Measurements from ENCODE around the gene DPYD. TPM values are rescaled to one million over a fixed set of nuclear protein-coding genes. Genes with fewer than 3 reads are reported as not detected.

DPYD gene
- total and polyA plus RNA-seq, 10 of the 15 experiments (the other 5 are each of a cell fraction or from before 2014, with no cell fraction given): 5.7 to 23.8 (median 10.2) TPM

GRCh38 chr1:97071173-97071572 is 849.7 kb downstream of the DPYD start:
- POLR2A ChIA-PET: no interaction called here
- RAD21 ChIA-PET (ENCODE audit: unreplicated experiment): no interaction called here
- Histone ChIP-seq H4K20me1 (ENCODE audit: control insufficient read depth, insufficient read depth) (no peaks in the 10 kb centered on the region), H3K9me3 (replicated peaks; ENCODE audit: control insufficient read depth, insufficient read depth, low read length) (no peaks in the 10 kb centered on the region), H2AFZ (ENCODE audit: control insufficient read depth, low read depth, low read length) (no peak overlapping the region), H3K4me3 (no peak overlapping the region), H3K79me2 (ENCODE audit: control insufficient read depth, insufficient read depth, low read length) (no peaks in the 10 kb centered on the region), H3K9ac (ENCODE audit: control insufficient read depth, insufficient read depth, low read length) (no peak overlapping the region), H3K27me3 (replicated peaks in 1 of 2; ENCODE audit: control insufficient read depth in 2 of 2, insufficient read depth in 2 of 2, low read length in 1 of 2) (no peaks in the 10 kb centered on the region), H3K27ac (ENCODE audit: control insufficient read depth, insufficient read depth) (no peak overlapping the region), H3K4me1 (ENCODE audit: control insufficient read depth, insufficient read depth, low read length) (no peaks in the 10 kb centered on the region), H3K36me3 (ENCODE audit: control insufficient read depth in 2 of 2, insufficient read depth in 2 of 2, low read length in 1 of 2) (no peaks in the 10 kb centered on the region), H3K4me2 (ENCODE audit: control insufficient read depth, insufficient read depth) (no peak overlapping the region)
- no peak for ATAC-seq
- no peak for FAIRE-seq
- 62% methylated on average over 3 of the region's 3 CpGs for WGBS (ENCODE audit: insufficient coverage, insufficient replicate concordance, low lambda C conversion rate, missing lambda C conversion rate)
- in situ Hi-C loops (cut with MboI) (no loop called here), intact Hi-C loops (cut with micrococcal nuclease; ENCODE audit: unreplicated experiment) (no loop called here)
- no TSS peak for BruUV-seq (replicated peaks)
- CTCF ChIA-PET: no interaction called here
- SMC1A ChIA-PET (ENCODE audit: uncharacterized antibody, unreplicated experiment): no interaction called here
- DNase-seq (ENCODE audit: low read depth, low spot score): no peak
- TF ChIP-seq NRF1 (conservative IDR thresholded peaks at IDR 0.05; ENCODE audit: low read depth, low read length) (no peak), SPI1 (IDR thresholded peaks at IDR 0.05; ENCODE audit: borderline replicate concordance, insufficient read depth, low read depth, low read length) (no peak), ATF3 (IDR thresholded peaks at IDR 0.05; ENCODE audit: borderline replicate concordance, extremely low read depth, low read depth, low read length) (no peak), NBN (IDR thresholded peaks at IDR 0.05) (no peak), CBFB (IDR thresholded peaks at IDR 0.05; ENCODE audit: low read depth) (no peak), E2F4 (IDR thresholded peaks at IDR 0.05; ENCODE audit: low read depth, low read length) (no peak), ZZZ3 (IDR thresholded peaks at IDR 0.05; ENCODE audit: control insufficient read depth, insufficient read length, low read depth) (no peak)

GRCh38 chr1:97070376-97070775 is 850.5 kb downstream of the DPYD start:
- Histone ChIP-seq H3K9ac (ENCODE audit: control insufficient read depth, insufficient read depth, low read length) (no peak overlapping the region), H3K27me3 (replicated peaks in 1 of 2; ENCODE audit: control insufficient read depth in 2 of 2, insufficient read depth in 2 of 2, low read length in 1 of 2) (no peaks in the 10 kb centered on the region), H3K9me3 (replicated peaks; ENCODE audit: control insufficient read depth, insufficient read depth, low read length) (no peaks in the 10 kb centered on the region), H4K20me1 (ENCODE audit: control insufficient read depth, insufficient read depth) (no peaks in the 10 kb centered on the region), H3K4me1 (ENCODE audit: control insufficient read depth, insufficient read depth, low read length) (no peaks in the 10 kb centered on the region), H3K27ac (ENCODE audit: control insufficient read depth, insufficient read depth) (no peak overlapping the region), H3K4me3 (no peak overlapping the region), H3K36me3 (ENCODE audit: control insufficient read depth in 2 of 2, insufficient read depth in 2 of 2, low read length in 1 of 2) (no peaks in the 10 kb centered on the region), H3K79me2 (ENCODE audit: control insufficient read depth, insufficient read depth, low read length) (no peaks in the 10 kb centered on the region), H2AFZ (ENCODE audit: control insufficient read depth, low read depth, low read length) (no peak overlapping the region), H3K4me2 (ENCODE audit: control insufficient read depth, insufficient read depth) (no peak overlapping the region)
- ChIA-PET RAD21 (ENCODE audit: unreplicated experiment) (no interaction called here), POLR2A (no interaction called here), CTCF (no interaction called here), SMC1A (ENCODE audit: uncharacterized antibody, unreplicated experiment) (no interaction called here)
- intact Hi-C loops (cut with micrococcal nuclease; ENCODE audit: unreplicated experiment) (no loop called here), in situ Hi-C loops (cut with MboI) (no loop called here)
- ATAC-seq (no peak), DNase-seq (ENCODE audit: low read depth, low spot score) (no peak), FAIRE-seq (no peak)
- TF ChIP-seq MYC (IDR thresholded peaks at IDR 0.05; ENCODE audit: insufficient read depth, insufficient read length, insufficient replicate concordance, low read length, severe bottlenecking): no peak
- TF ChIP-seq, protein P1, sequence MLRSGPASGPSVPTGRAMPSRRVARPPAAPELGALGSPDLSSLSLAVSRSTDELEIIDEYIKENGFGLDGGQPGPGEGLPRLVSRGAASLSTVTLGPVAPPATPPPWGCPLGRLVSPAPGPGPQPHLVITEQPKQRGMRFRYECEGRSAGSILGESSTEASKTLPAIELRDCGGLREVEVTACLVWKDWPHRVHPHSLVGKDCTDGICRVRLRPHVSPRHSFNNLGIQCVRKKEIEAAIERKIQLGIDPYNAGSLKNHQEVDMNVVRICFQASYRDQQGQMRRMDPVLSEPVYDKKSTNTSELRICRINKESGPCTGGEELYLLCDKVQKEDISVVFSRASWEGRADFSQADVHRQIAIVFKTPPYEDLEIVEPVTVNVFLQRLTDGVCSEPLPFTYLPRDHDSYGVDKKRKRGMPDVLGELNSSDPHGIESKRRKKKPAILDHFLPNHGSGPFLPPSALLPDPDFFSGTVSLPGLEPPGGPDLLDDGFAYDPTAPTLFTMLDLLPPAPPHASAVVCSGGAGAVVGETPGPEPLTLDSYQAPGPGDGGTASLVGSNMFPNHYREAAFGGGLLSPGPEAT (IDR thresholded peaks at IDR 0.05; ENCODE audit: low read depth): no peak
- WGBS (ENCODE audit: insufficient coverage, insufficient replicate concordance, low lambda C conversion rate, missing lambda C conversion rate): 43% methylated on average over 4 of the region's 4 CpGs
- BruUV-seq (replicated peaks): no TSS peak

Measured in GM12878 (cell line).